HG03439 (cell line): ENCODE measurements around the gene ADAM15.

Experiments used
- ATAC-seq: cut with Tn5 transposase; IDR thresholded peaks from one replicate; pipeline ENCODE4 v1.9.1; 2021; ENCODE audit warnings: mild to moderate bottlenecking, moderate library complexity; ENCODE audit not compliant: unreplicated experiment

Gene ADAM15

GRCh38 chr1:155110381-155110780 is 59.3 kb downstream of the ADAM15 start:
- ATAC-seq, result no peak

DNA sequence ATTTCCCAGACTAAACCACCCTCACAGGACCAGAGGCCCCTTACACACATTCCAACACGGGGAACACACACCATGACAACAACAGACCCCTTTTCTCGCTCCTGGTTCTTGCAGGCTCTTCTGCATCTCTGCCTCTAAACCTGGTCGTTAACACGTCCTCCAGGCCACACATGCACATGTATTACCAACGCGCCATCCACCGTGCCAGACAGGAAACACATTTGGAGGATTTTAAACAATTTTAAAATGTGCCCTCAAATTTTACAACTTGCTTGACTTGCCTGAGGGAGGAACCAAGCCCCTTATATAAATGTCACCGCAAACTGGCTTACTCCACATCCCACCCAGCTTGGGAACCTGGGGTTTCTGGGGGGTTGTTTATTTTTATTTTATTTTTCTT is 59.7 kb downstream of the ADAM15 start:
- ATAC-seq, result no peak
